Type B pancreatic cell (in vitro differentiated cells): Measurements from ENCODE around the gene INKA1. TPM values are rescaled to one million over a fixed set of nuclear protein-coding genes. Genes with fewer than 3 reads are reported as not detected.
"Not testable (repeated sequence)": the region's sequence is repeated elsewhere in the genome, so short reads cannot be mapped to it uniquely, and the experiment has no call there.

Source experiments
- DNase-seq: peaks from one replicate; pipeline ENCODE4 v3.0.0; 2021; ENCODE audit warnings: mixed read lengths; ENCODE audit not compliant: unreplicated experiment; ENCODE audit errors: extremely low spot score
- H3K27ac Mint-ChIP-seq: 2 replicates; pipeline ENCODE4 v1.8.0; 2021; ENCODE audit warnings: mild to moderate bottlenecking, mixed read lengths
- H3K27me3 Mint-ChIP-seq: 2 replicates; pipeline ENCODE4 v1.8.0; 2021; ENCODE audit warnings: mixed read lengths
- H3K36me3 Mint-ChIP-seq: 2 replicates; pipeline ENCODE4 v1.8.0; 2021; ENCODE audit warnings: mixed read lengths
- H3K4me1 Mint-ChIP-seq: one replicate; pipeline ENCODE4 v1.8.0; 2021; ENCODE audit warnings: mixed read lengths; ENCODE audit not compliant: unreplicated experiment
- H3K4me3 Mint-ChIP-seq: 2 replicates; pipeline ENCODE4 v1.8.0; 2021; ENCODE audit warnings: mild to moderate bottlenecking, mixed read lengths
- H3K9me3 Mint-ChIP-seq: 2 replicates; pipeline ENCODE4 v1.8.0; 2021; ENCODE audit warnings: mixed read lengths
- total RNA-seq: library from RNA; stranded (reverse); gene quantifications from 2 replicates; pipeline ENCODE4 v1.2.1, GENCODE V29; 2021; ENCODE audit warnings: low replicate concordance
- TF ChIP-seq, protein P1 (sequence below): fragments of 200-600 bp; sonication (generic); conservative IDR thresholded peaks from 2 replicates; pipeline ENCODE4 v1.5.0; 2021; ENCODE audit warnings: antibody characterized with exemption, mild to moderate bottlenecking

Gene INKA1
- total RNA-seq, 1 donor from 2014 or later, result 6.7 TPM

DNA sequence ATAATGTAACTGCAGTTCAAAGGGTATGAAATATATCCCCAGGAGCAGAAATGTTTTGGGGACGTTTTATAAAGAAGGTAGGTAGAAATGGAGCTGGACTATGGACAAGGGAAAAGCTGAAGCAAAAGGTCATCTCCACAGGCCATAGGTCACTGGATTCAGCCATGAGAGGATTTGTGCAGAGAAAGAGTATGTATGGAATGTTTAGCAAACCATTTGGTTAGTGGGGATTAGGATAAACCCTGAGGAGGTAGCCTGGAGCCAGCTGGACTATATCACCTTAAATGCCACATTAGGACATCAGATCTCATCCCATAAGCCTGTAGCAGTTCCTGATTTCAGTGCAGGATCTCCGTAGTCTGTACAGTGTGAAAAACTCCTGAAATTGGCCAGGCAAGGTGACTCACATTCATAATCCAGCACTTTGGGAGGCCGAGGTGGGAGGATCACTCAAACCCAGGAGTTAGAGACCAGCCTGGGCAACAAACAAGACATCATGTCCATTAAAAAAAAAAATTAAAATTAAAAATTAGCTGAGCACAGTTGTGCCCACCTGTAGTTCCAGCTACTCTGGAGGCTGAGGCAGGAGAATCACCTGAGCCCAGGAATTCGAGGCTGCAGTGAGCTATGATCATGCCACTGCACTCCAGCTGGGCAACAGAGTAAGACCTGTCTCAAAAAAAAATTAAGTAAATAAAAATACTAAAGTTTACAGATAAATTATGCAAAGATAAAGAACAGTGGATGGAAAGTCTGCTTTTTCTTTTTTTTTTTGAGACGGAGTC, 21.5 kb upstream of the INKA1 start:
- DNase-seq, result no peak
- H3K27ac Mint-ChIP-seq, result no peak overlapping the region
- H3K9me3 Mint-ChIP-seq, result no peaks in the 10 kb centered on the region
- H3K4me1 Mint-ChIP-seq, result peaks cover 27% of the 10 kb centered on the region
- TF ChIP-seq, protein P1, sequence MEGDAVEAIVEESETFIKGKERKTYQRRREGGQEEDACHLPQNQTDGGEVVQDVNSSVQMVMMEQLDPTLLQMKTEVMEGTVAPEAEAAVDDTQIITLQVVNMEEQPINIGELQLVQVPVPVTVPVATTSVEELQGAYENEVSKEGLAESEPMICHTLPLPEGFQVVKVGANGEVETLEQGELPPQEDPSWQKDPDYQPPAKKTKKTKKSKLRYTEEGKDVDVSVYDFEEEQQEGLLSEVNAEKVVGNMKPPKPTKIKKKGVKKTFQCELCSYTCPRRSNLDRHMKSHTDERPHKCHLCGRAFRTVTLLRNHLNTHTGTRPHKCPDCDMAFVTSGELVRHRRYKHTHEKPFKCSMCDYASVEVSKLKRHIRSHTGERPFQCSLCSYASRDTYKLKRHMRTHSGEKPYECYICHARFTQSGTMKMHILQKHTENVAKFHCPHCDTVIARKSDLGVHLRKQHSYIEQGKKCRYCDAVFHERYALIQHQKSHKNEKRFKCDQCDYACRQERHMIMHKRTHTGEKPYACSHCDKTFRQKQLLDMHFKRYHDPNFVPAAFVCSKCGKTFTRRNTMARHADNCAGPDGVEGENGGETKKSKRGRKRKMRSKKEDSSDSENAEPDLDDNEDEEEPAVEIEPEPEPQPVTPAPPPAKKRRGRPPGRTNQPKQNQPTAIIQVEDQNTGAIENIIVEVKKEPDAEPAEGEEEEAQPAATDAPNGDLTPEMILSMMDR, result no peak
- peak overlapping the region; percentile 57 for H3K4me3 Mint-ChIP-seq
- H3K27me3 Mint-ChIP-seq, result no peaks in the 10 kb centered on the region
- peaks cover 20% of the 10 kb centered on the region for H3K36me3 Mint-ChIP-seq

DNA sequence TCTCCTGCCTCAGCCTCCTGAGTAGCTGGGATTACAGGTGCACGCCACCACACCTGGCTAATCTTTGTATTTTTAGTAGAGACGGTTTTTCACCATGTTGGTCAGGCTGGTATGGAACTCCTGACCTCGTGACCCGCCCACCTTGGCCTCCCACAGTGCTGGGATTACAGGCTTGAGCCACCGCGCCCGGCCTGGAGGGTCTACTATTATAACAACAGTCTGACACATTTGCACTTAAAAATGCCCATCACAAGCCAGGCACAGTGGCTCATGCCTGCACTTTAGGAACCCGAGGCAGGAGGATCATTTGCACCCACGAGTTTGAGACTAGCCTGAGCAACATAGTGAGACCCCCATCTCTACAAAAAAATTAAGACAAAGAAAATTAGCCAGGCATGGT, 20.8 kb upstream of the INKA1 start:
- DNase-seq, H3K9me3 Mint-ChIP-seq, H3K27ac Mint-ChIP-seq, H3K4me3 Mint-ChIP-seq, H3K27me3 Mint-ChIP-seq: not testable (repeated sequence)
- Mint-ChIP-seq H3K36me3 (peaks cover 20% of the 10 kb centered on the region), H3K4me1 (peaks cover 27% of the 10 kb centered on the region)

DNA sequence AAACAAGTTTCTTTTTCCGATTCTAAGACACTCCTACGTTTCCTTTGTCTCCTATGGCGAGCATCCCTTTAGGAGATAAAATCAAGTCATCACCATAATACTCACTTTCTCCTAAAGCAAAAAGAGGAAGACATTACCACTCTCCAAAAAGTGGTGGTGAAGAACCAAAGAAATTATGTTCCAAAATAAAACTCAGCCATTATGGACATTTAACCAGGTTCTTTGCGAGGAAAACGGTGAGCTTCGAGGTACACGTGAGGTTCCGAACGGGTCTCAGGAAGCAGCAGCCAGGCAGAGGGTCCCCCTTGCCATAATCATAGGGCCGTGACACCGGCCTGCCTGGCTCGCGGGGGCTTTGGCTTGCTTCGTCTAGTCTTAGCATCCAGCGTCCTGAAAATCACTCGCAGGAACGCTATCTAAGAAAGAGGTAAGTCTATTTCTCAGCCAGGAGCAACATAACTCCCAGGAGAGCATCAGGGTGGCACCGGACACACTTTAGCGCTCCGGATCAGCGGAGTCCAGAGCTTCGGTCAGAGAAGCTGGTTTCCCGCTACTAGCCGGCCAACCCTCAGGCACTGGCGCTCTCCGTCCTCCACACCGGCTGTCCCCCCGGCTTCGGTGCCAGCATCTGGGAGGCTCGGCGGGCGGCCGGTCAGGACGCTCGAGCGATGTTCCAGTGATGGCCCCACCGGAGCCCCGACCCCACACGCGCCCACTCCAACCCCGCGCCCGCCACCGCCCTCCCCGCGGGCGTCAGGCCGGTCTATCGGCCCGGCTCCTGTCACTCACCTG, 17.3 kb upstream of the INKA1 start:
- Mint-ChIP-seq H3K4me3 (peak overlapping the region; percentile 91), H3K27ac (peak overlapping the region; percentile 85), H3K9me3 (no peaks in the 10 kb centered on the region), H3K36me3 (peaks cover 12% of the 10 kb centered on the region), H3K4me1 (peaks cover 17% of the 10 kb centered on the region), H3K27me3 (no peaks in the 10 kb centered on the region)
- peak; percentile 74 for DNase-seq
- TF ChIP-seq, protein P1, result no peak

DNA sequence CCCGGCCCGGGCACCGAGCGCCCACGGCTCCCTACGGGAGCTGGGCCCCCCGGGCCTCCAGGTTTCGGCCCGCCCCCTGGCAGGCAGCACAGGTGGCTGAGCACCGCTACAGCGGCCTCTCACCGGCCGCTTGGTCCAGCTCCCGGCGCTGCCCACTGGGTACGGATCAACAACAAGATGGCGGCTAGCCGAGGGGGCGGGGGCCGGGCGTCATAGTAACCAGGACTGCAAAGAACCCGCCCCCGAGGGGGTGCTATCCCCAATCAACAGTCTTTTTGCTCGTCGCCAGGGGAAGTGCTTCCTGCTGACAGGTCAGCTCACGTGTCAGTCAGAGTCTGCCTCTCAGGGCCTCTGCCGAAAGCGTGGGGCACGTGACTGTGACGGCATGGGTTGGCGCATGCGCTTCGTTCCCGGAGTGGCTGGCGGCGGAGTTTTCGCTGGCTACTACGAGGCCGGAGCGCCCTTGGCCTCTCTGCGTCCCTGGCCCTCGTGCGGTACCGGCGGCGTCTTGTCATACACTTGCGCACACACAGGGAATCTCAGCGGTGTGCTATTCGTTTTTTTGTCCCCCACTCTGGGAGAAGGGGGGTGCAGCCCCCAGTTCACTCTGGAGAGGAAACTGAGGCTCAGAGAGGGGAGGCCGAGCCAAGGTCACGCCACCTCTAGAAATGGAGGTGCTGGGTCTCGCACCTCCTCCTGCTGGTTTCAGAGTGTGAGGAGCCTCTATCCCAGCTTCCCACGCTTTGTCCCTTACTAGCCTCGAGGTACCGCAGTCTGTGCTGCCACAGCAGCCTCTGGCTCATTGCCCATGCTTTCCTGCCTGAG, 16.5 kb upstream of the INKA1 start, which contains the start of gene IP6K1:
Gene IP6K1, minus strand, starts transcription at position 186 of the 825 bp plus-strand sequence. CDS start 38,502 bp downstream, outside the sequence.
- H3K36me3 Mint-ChIP-seq, result peaks cover 7% of the 10 kb centered on the region
- H3K27ac Mint-ChIP-seq, result peak within 1 kb of the TSS; percentile 95
- TF ChIP-seq, protein P1, result peak; percentile 22
- no peaks in the 10 kb centered on the region for H3K9me3 Mint-ChIP-seq
- peak within 1 kb of the TSS; percentile 91 for H3K4me3 Mint-ChIP-seq
- DNase-seq, result peak; percentile 100
- peaks cover 14% of the 10 kb centered on the region for H3K4me1 Mint-ChIP-seq
- no peaks in the 10 kb centered on the region for H3K27me3 Mint-ChIP-seq

DNA sequence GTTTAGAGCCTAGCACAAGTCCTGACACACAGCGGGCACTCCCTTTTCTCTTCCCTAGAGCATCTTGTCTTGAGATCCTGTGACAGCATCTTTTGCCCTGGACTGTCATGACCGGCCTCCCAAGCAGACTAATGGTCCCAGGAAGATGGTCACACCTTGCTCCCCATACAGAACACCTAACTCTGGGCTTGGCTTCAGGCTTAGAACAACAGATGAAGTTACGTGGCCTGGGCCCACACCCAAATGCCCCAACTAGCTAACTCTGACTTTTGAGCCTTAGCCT, 15.9 kb upstream of the INKA1 start:
- H3K27me3 Mint-ChIP-seq, result no peaks in the 10 kb centered on the region
- peak overlapping the region; percentile 85 for H3K4me3 Mint-ChIP-seq
- no peak for DNase-seq
- H3K27ac Mint-ChIP-seq, result peak overlapping the region; percentile 95
- TF ChIP-seq, protein P1, result no peak
- H3K9me3 Mint-ChIP-seq, result no peaks in the 10 kb centered on the region
- peaks cover 7% of the 10 kb centered on the region for H3K36me3 Mint-ChIP-seq
- H3K4me1 Mint-ChIP-seq, result peaks cover 14% of the 10 kb centered on the region
